Activated CD8-positive, alpha-beta memory T cell treated with anti-CD3 and anti-CD28 coated beads, Interleukin-2, amount 50 U/mL, for 1 hour (primary cell): ENCODE results near the gene TDRD9.

Source experiments
- DNase-seq: peaks from one replicate; pipeline ENCODE4 v3.0.0-alpha.2; 2020; ENCODE audit errors: extremely low read depth

The TDRD9 gene

DNA sequence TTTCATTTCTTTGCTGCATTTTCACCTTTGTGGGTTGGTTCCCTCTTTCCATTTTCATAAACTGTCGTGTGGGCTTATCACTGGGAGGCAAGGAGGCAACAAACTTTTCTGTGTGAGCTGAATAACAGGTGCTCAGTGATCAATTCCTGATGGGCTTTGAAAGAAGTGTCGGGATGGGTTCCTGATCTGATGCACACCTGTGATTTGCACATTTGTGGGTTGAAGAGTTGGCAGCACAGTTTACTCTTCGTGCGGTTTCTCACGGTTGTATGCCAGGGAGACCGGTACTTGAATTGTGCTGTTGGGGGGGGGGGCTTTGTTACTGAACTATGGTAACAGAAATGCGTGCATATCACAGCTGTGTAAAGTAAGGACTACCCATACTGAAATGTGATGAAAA, 141.3 kb downstream of the TDRD9 start:
- no peak for DNase-seq

DNA sequence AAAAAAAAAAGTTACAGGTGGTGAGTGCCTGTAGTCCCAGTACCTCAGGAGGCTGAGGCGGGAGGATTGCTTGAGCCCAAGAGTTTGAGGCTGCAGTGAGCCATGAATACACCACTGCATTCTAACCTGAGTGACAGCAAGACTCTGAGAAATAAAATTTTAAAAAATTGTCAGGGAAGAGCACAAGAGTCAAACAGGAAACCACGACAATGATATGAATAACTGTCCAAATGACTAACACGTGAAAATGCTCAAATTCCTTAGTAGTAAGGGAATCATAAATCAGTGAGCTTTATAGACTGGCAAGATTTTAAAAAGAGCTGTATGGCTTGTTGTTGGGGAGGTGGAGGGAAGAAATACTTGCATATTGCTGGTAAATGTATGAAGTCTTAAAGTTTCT, 144.3 kb downstream of the TDRD9 start:
- DNase-seq, result no peak

DNA sequence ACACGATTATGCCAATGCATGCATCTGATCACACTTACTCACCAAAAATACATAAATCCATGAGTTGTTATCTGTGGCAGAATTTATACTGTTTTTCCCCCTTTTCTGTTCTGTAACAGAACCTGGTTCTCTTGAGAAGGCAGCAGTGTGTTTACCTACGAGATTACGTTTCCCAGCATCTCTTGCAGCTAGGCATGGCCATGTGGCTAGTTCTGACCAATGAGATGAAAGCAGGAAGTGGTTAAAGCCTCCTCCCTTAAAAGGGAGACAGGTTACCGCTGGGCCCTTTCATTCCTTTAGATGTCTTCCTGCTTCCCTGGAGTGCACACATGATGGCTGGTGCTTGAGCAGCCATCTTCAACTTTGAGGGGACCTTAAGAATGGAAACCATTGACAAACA, 145.5 kb downstream of the TDRD9 start:
- no peak for DNase-seq

DNA sequence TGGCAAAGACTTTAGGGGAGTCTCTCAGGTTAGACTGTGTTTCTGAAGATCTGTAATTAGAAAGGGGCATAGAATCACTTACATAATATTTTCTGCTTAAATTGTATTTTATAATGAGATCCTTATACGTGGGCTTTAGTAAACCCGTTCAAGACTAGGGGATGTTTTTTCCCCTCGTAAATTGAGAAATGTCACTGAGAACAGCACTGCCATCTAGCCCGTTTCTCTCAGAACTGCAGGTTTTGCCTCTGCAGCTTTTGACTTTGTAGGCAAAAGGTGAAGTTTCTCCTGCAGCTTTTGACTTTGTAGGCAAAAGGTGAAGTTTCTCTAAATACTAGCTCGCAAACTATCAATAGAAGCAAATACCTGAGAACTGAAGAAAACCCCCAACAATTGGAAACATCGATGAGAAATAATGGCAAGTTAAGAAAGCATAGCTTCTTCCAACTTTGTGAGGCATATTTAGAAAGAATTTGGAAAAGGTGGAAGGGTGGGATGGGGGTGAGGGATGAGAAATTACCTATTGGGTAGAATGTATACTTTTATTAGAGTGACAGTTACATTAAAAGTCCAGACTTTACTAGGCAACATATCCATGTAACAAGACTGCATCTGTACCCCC, 147.4 kb downstream of the TDRD9 start:
- no peak for DNase-seq

DNA sequence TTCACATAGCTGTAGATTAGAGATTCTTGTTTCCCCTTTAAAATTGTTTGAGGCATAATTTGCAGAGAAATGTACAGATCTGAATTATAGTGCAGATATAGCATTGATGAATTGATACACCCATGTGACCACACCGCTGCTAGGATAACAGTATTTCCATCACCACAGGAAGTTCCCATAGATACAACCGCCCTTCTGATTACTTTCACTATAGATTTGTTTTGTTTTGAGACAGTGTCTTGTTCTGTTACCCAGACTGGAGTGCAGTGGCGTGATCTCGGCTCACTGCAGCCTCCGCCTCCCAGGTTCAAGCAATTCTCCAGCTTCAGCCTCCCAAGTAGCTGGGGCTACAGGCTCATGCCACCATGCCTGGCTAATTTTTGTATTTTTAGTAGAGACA, 148.5 kb downstream of the TDRD9 start:
- no peak for DNase-seq

DNA sequence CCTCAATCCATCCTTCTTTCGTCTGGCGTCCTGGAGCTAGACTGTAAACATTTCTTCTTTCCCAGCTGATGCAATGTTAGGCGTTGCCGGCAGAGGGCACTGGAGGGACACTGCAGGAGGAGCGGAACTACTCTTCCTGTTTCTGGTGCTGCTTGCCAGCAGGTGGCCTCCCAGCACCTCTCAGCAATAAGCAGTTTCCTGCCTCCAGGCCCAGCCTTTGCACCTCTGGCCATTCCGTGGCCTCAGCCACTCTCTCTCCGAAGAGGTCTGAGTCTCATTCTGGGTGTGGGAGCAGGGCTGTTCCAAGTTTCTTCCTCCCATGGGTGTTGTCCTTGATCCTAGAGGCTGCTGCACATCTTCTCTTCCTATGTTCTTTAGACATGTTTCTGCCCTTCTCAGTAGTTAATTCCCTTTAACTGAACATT, 149.8 kb downstream of the TDRD9 start:
- peak; percentile 51 for DNase-seq

DNA sequence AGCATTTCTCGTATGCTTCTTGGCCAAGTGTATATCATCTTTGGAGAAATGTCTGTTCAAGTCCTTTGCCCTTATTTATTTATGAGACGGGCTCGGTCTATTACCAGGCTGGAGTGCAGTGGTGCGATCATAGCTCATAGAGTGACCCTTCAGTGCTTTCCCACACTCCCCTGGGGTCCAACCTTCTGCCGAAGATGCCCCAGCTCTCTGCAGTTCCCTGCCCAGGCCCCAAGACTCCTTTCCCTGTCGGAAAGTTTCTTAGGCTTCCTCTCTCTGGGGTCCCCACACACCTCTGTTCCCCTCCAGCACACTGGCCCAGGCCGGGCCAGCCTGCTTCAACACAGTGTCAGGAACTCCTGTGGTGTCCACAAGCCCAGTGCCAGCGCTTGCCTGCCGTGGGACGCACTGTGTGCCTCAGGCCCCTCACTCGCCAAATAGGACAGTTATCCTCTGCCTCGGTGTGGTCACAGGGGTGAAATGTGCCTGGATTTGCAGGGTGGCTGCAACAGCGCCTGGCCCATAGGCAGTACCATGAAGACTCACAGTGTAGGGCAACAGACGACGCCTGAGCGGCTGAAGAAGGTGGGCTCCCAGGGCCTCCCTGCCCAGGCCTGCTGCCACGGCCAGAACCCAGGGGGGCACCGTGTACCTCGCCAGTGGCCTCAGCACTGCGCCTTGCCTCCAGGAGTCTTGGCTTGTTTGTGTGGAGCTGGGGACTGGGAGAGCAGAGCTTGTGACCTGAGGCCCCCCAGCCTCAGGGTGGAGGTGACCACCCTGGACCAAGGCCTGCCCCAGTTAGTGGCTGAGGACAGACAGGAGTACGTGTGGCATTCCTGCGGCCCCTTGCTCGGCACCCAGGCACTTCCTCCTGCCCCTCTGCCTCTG, 152.4 kb downstream of the TDRD9 start:
- DNase-seq, result no peak

DNA sequence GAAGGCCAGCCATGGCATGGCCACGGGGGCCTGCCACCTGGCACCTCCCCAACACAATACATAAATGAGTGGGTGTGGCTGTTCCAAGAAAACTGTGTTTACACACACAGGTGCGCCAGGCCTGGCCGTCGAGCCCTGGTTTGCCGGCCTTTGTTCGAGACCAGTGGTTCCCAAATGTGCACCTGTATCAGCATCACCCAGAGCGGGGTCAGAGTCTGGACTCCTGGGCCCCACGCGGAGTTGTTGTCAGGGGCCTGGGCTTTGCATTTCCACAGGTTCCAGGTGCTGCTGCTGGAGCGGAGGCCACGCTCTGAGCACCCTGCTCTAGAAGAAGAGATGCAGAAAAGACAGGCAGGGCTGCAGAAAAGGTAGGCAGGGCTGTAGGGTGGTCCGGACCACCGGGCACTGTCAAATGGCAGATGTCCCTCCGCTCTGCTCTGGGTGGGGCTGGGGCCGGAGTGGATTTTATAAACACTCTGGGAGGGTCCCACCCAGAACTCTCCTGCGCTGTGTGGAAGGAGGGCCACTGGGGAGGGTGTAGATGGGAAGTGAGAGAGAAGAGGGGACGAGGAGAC, 153.1 kb downstream of the TDRD9 start:
- DNase-seq, result no peak

DNA sequence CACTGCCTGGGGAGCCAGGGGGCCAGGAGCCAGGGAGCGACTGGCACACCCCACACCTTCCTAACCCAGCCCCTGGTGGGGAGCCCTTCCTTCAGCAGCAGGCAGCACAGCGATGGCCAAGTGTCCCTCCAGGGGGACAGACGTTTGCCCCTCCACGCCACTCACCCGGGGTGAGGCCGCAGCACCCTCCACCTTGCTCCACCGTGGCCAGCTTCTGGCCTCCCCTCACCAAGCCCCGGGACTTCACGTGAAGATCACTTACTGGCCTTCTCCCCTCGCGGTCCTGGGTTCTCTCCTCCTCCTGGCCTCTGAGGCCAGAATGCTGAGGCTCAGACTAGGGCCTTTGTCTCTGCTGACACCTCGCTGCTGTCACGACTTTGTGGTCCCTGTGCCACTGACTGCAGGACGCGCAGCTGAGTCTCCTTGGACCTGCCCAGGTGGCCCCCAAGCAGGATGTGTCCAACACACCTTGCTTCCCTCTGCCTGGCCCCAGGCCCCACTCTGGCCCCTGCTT, 153.8 kb downstream of the TDRD9 start:
- DNase-seq, result no peak

DNA sequence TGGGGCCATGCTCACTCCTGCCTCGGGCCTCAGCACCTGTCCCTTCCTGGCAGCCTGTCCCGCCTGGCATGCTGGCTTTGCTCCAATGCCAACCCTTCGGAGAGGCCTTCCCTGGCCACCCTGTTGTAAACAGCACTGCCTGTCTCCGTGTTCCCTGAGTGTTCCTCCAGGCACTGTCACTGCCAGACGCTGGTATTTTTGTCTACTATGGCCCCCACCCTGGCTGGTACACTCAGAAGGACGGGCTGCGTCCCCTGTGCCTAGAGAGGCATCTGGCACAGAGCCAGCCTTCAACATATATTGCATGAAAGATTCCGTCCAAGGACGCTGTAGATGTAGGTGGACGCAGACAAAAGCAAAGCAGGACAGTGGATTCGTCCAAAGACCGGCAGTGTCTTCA, 154.6 kb downstream of the TDRD9 start:
- DNase-seq, result no peak

DNA sequence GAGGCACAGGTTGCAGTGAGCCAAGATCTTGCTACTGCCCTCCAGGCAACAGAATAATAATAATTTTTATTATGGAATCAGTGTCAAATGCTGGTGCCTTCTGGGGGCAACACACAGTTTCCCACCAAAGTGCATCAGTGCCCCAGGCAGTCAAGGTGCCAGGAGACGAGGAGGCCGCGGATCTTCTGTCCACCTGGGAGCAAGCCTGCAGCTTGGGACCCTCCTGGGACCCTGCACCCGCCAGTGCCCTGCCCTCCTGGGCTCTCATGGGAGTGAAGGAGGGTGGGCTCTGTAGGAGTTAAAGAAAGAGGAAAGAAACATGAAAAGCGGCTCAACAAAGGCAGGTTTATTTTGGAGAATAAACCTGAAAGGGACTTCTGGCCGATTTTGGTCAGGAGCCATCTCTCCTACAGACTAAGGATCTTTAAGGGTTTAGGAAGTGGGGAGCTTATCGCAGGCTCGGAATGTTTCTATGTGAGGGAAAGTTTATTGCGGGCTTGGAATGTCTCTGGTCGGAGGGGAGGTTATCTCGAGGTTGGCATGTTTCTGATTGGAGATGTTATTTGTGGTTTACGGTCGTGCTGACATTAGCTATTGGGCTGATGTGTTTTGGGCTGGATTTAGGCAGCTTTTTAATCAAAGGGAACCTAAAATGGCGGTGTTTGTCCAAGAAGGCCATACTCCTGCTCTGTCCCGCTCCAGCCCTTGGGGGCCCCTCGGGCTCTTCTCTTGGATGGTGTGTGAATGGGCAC, 156.2 kb downstream of the TDRD9 start:
- DNase-seq, result no peak

DNA sequence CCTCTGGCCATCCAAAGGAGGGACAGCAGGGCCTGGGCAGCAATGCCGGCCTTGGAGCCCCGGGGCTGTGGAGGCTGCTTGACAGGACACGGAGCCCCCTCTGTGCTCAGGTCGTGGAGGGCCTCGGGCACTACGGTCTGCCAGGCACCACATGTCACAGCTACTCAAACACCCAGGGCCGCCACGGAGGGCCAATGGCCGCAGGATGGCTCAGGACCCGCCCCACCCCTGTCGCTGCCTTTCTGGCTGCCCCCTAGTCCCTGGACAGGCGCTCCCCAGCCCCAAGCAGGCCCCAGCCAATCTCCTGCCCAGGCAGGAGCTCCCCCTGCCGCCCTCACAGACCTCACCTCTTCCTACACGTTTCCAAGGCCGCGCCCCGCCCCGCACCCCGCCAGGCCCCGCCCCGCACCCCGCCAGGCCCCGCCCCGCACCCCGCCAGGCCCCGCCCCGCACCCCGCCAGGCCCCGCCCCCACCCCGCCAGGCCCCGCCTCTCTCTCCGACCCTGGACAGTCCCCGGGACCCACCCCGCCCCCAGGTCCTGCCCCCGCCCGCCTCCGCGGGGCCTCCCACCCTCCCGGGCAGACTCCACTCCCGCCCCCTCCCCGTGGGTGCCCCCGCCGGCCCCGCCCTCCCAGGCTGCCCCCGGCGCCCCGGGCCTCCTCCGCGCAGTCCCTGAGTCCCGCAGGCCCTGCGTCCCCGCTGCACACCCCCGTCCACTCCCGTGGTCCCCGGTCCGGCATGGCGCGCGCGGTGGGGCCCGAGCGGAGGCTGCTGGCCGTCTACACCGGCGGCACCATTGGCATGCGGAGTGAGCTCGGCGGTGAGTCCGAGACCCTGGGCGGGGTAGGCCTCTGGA, 157.0 kb downstream of the TDRD9 start, which contains the start of gene ASPG:
ASPG (plus strand) TSS at position 669 of the 857 bp plus-strand sequence; CDS start at position 740, 71 bp downstream.
- no peak for DNase-seq

DNA sequence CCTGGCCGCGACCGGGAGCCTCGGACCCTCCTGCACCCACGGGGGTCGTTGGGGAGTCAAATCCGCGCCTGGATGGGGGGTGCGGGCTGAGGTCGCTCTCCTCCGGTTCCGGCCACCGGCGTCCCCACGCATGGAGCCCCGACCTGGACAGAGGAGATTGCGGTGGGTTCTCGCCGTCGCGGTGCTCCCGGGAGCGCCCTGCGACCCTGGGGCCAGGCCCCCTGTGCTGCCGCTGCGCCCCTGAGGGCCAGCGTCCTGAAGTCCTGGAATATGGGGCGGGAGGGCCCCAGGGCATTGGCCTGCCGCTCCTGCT, 157.6 kb downstream of the TDRD9 start:
- DNase-seq, result no peak

DNA sequence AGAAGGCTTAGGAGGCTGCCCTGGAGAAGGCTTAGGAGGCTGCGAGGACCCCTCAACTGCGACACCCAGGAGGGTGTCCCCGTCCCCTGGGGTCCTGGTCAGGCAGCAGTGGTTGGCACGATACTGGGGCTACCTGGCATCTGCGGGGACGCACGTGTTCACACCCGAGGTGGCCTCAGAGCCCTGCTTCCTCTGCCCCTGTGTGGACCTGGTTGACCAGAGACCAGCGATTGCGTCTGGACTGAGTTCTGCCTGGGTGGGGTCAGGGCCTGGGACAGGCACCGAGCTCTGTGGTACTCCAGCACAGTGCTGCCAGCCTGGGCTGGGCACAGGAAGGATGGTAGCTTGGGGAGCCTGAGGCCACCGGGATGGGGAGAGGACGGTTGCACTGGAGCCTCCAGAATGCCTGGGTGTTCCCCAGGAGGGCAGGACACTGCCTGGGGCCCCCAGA, 158.0 kb downstream of the TDRD9 start:
- DNase-seq, result no peak

DNA sequence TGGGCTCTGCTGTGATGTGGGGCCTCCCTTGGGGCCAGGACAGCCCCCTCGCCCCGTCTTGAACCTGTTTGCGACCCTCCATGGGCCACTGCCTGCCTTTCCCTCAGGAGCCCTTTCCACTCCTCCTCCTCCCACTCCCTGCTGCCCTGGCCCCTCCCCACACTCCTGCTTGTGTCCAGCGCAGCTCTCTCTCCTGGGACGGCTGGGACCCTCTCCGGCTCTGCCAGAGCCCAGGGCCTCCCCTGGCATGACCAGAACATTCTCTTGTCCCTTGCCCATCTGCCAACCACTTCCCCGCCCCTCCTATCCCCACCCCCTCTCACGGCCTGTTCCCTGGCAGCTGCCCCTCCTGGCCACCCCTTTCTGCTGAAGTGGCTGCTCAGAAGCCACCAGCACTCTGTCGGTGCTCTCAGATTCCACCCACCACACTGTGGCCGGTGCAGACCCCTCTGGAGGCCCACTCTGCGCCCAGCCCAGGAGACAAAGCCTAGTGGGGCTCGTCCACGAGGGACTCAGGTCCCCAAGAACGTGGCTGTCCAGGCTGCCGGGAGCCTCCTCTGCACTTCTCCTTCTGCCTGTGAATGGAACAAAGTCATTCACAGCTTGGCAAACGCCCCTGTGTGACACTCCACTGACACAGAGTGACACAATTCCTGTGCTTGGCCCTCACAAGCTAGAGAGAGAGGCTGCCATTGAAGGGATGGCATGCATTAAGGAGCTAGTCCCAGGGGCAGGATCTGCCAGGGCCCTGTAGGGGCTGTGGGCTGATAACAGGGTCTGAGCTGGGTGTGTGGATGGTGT, 158.6 kb downstream of the TDRD9 start:
- DNase-seq, result no peak

DNA sequence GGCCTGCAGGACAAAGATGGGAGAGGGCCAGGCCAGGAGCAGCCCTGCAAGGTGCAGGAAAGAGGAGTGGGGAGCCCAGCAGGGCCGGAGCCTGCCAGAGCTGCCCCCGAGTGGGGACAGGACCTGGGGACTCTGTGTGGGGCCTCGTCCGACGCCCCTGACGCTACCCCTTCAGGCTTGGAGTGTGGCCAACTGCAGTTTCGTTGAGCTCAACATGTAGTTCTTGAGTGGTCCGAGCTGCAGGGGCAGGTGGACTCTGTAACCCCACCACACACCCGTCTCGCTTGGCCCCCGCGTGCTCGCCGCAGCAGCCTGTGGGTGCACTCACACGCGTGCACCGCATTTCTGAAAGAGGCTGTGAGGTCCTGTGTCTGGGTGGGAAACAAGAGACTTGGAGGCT, 159.2 kb downstream of the TDRD9 start:
- DNase-seq, result no peak

DNA sequence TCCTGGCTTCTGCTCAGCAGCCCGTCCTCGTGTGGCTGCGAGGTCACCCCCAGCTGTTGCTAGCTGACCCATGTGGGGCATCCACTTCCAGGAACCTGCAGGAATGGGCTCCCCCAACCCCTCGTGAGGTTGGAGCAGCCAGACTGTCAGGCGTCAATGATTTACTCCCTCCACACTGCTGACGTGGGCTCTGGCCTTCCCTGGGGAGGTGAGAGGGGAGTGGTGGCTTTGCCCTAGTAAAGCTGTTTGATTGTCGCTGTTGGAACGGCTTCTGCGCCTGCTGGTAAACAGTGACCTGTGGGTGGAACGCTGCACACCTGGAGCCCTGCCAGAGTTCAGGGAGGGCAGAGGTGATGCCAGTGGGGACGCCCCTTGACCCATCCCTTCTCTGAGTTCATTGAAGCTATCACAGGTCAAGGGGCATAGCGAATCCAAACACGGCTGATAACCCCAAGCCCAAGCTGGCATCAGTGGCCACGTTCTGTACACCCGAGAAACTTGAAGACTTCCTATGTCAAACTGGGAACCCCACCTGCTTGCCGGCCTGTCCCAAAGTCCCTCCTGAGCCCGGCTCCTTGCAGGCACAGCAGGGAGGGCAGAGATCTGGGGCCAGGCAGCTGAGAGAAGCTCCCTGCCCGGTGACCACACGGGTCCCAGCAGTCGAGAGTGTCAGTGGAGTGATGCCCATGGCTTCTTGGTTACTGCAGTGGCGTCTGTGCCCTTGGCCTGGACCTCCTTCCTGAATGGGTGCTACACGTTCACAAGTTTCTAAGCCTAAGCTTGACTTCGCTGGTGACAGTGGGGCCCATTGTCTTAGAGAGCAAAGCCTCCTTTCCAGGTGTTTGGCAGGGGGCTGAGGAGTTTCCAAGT, 160.0 kb downstream of the TDRD9 start:
- DNase-seq, result no peak

DNA sequence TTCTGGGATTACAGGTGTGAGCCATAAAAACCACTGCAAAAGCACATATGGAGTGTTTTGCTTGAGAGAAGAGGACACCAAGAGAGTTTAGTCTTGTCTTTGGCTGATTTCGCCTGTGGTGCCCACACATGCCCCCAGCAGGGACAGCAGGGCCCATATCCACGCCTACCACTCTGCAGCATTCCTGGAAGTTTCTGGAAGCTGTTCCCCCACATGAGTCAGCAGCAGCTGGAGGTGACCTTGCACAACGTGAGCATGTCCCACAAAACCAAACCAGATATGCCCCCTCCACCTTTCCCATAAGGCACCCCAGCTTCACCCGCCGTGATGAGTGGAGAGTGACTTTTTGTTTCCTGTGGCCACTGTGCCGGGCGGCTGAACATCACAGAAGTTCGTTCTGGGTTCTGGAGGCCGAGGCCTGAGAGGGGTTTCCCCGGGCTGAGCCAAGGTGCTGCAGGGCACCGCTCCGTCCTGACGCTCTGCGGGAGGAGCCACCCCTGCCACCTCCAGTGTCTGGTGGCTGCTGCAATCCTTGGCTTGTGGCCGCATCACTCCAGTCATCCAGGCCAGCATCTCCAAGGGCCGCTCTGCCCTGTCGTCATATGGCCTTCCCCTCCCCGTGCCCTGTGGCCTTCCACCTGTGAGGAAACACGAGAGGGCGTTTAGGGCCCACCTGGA, 162.0 kb downstream of the TDRD9 start:
- no peak for DNase-seq
